Right lobe of liver (tissue), 6 donors: ENCODE results near the gene RRAGD. TPM values are rescaled to one million over a fixed set of nuclear protein-coding genes. Genes with fewer than 3 reads are reported as not detected.

Experiments used
- ATAC-seq, 4 donors: fragments of 200-7000 bp; cut with Tn5 transposase; one replicate each; pipeline ENCODE4 v1.9.1; 2020; ENCODE audit warnings: mild to moderate bottlenecking in 4 of 4, moderate library complexity in 4 of 4
- DNase-seq, 3 donors: peaks; one replicate each; pipeline ENCODE4 v3.0.0-alpha.2; 2020
- H3K27ac ChIP-seq, 3 donors: fragments of 200-600 bp; one replicate each; pipeline ENCODE4 v1.8.0; 2022
- H3K27me3 ChIP-seq, 2 donors: fragments of 200-600 bp; one replicate each; pipeline ENCODE4 v1.8.0; 2022
- H3K36me3 ChIP-seq, 4 donors: fragments of 200-600 bp; sonication (generic) in 1 of 4; one replicate each; pipeline versions ENCODE4 v1.5.1 to v1.8.0; 2017 to 2022; ENCODE audit warnings: control low read depth in 1 of 4
- H3K4me1 ChIP-seq, 4 donors: fragments of 200-600 bp; sonication (generic) in 1 of 4; one replicate each; pipeline versions ENCODE4 v1.5.1 to v1.8.0; 2017 to 2022; ENCODE audit warnings: control low read depth in 1 of 4
- H3K4me3 ChIP-seq, 3 donors: fragments of 200-600 bp; one replicate each; pipeline ENCODE4 v1.8.0; 2022
- H3K9me3 ChIP-seq, 4 donors: fragments of 200-600 bp; sonication (generic) in 1 of 4; one replicate each; pipeline versions ENCODE4 v1.5.1 to v1.8.0; 2017 to 2022; ENCODE audit warnings: control low read depth in 1 of 4
- POLR2A ChIP-seq: fragments of 450-650 bp; IDR thresholded peaks from one replicate; pipeline ENCODE4 v1.6.1; 2017; ENCODE audit warnings: antibody characterized with exemption, mild to moderate bottlenecking
- WGBS: methylation state at CpG from one replicate; pipeline ENCODE4 v1.1.6; 2018; ENCODE audit warnings: low coverage, low lambda C conversion rate; ENCODE audit not compliant: insufficient coverage; ENCODE audit errors: missing lambda C conversion rate; 5-methylcytosine and 5-hydroxymethylcytosine counted together
- intact Hi-C, 2 donors: fragments of 100-400 bp; cut with DNase I; formaldehyde crosslinking; loops; one replicate each; pipeline versions ENCODE4 v1.11.2 to v1.14.1; 2022
- total RNA-seq, 6 experiments: library from RNA; depleted of rRNA in 2 of 6; stranded (reverse); fragments of >200 nt in 2 of 6; fragmentation: NEBNext Ultra II Directional in 3 of 6; extraction: Animal tissue kit (Norgen Biotek cat#: 25700) in 3 of 6; gene quantifications; one replicate each; pipeline versions ENCODE4 v1.1.0 to v1.2.4, GENCODE V29; 2016 to 2023
- TF ChIP-seq, protein P1 (sequence below), 4 donors: fragments of 200-600 bp in 3 of 4; fragments of 450-650 bp in 1 of 4; IDR thresholded peaks; one replicate each; pipeline versions ENCODE4 v1.5.1 to v1.8.0; 2016 to 2022; ENCODE audit warnings: antibody characterized with exemption in 4 of 4, mild to moderate bottlenecking in 2 of 4
- donor health status: DM: no; HTN: yes; CAD: no.
- donor health status: DM: no; HTN: no; CAD: no.
- donor health status: DM: no; HTN: no; CAD: no.
- donor health status: DM: no; HTN: yes; CAD: no.
- donor health status: DM: no; HTN: yes; CAD: no.

The RRAGD gene
- total RNA-seq, 6 experiments from 2014 or later, result 7.1 to 18.7 (median 12.2) TPM

DNA sequence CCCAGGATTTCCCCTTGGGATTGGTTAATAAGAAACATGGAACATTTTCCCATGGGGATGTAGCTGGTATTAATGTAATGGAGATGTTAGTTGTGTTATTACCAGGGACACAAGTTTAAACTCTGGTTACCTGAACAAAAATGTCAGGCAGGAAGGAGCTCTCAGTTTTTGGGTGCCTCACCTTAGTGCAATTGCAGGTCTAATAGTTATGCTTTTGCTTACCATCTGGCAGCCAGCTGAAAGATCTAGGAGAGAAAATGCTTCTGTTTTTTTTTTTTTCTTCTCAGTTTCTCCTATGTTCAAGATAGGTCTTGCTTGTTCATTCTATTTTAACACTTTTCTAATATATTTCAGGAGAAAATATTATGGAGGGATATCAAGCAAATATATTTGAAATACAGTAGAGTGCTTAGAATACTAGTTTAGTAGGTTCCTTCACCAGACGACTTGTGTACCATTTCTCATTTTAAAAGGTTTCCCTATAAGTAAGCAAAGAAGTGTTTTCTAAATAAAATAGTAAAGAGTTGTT lies 55.4 kb downstream of the RRAGD start:
- no peak overlapping the region for H3K4me3 ChIP-seq
- intact Hi-C loops, result no loop called here
- DNase-seq (no peak), ATAC-seq (no peak)
- no peaks in the 10 kb centered on the region for H3K36me3 ChIP-seq
- no peaks in the 10 kb centered on the region for H3K27me3 ChIP-seq
- no peaks in the 10 kb centered on the region for H3K4me1 ChIP-seq
- TF ChIP-seq POLR2A, result no peak
- TF ChIP-seq, protein P1, sequence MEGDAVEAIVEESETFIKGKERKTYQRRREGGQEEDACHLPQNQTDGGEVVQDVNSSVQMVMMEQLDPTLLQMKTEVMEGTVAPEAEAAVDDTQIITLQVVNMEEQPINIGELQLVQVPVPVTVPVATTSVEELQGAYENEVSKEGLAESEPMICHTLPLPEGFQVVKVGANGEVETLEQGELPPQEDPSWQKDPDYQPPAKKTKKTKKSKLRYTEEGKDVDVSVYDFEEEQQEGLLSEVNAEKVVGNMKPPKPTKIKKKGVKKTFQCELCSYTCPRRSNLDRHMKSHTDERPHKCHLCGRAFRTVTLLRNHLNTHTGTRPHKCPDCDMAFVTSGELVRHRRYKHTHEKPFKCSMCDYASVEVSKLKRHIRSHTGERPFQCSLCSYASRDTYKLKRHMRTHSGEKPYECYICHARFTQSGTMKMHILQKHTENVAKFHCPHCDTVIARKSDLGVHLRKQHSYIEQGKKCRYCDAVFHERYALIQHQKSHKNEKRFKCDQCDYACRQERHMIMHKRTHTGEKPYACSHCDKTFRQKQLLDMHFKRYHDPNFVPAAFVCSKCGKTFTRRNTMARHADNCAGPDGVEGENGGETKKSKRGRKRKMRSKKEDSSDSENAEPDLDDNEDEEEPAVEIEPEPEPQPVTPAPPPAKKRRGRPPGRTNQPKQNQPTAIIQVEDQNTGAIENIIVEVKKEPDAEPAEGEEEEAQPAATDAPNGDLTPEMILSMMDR (IDR thresholded peaks at IDR 0.05), result no peak
- H3K27ac ChIP-seq, result no peak overlapping the region
- 20% methylated on average over 1 of the region's 1 CpG for WGBS
- no peaks in the 10 kb centered on the region for H3K9me3 ChIP-seq

DNA sequence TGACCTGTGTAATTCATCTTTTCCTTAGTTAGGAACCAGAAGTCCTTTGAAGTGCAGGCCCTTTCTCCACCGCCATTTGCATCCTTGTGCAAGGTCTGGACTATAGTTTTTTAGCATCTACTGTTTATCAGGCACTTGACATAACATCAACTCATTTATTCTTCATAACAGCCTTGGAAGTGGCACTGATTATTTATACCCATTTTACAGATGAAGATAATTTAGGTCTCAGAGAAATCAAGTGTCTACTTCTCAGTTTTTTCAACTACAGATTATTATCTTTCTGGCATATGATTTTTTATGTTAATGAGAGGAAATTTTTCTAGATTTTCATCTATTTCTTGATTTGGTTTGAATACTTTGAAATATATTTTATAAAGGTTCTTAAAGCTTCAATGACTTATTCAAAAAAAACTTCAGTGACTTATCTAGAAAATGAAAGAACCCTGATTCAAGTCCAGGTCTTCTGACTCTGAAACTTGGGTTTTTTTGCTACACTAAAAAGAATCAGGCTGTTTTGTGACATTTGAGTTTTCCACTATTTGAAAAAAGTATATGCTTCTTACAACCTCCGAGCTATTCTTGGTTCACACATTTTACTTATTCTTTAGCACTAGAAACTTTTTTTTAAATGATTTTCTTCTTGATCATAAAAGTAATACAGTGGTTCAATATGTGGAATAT lies 56.4 kb downstream of the RRAGD start:
- no peaks in the 10 kb centered on the region for H3K27me3 ChIP-seq
- H3K27ac ChIP-seq, result no peak overlapping the region
- intact Hi-C loops, result no loop called here
- H3K36me3 ChIP-seq, result no peaks in the 10 kb centered on the region
- no peak for DNase-seq
- no peak for ATAC-seq
- TF ChIP-seq, protein P1 (IDR thresholded peaks at IDR 0.05), result no peak
- TF ChIP-seq POLR2A, result no peak
- H3K4me1 ChIP-seq, result peaks cover 0 to 9% (median 3%) of the 10 kb centered on the region in 4 donors
- H3K9me3 ChIP-seq, result no peaks in the 10 kb centered on the region
- 91% methylated on average over 2 of the region's 2 CpGs for WGBS
- H3K4me3 ChIP-seq, result no peak overlapping the region

DNA sequence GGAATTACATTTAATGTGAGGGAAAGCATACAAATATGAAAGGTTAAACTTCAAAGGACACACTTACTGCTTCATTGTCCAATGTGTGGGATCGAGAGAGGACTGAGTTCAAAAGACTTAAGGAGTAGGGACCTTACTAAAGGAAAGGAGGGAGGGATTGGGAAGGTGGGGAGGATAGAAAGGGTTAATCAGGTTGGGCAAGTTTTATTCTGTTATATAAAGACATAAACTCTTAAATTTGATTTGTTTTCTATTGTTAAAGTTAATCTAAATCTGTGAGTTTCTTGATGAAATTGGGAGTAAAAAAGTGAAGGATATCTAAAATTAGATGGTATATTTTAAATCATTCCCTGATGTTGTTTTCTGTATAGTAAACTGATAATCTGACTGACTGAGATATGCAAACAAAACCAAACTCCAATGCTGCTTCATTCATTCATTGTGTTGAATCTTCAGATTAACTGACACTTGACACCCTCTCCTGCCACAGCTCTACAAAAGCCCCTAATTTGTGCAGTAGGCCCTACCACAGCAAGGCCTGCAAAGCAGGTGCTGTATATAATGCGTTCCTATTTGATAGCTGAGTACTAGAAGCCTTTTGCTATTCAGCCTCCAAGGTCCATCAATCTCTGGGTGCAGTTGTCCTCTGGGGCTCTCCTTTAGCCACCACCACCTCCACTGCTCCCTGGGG lies 58.2 kb downstream of the RRAGD start:
- no peaks in the 10 kb centered on the region for H3K9me3 ChIP-seq
- WGBS, result 80% methylated on average over 2 of the region's 2 CpGs
- H3K27ac ChIP-seq, result peak overlapping the region in 1 of 3 donors; percentile 99
- no peaks in the 10 kb centered on the region for H3K36me3 ChIP-seq
- DNase-seq (no peak), ATAC-seq (no peak)
- peaks cover 0 to 20% (median 3%) of the 10 kb centered on the region in 4 donors for H3K4me1 ChIP-seq
- TF ChIP-seq, protein P1 (IDR thresholded peaks at IDR 0.05), result no peak
- no peak for TF ChIP-seq POLR2A
- no peaks in the 10 kb centered on the region for H3K27me3 ChIP-seq
- intact Hi-C loops, result no loop called here
- no peak overlapping the region for H3K4me3 ChIP-seq

DNA sequence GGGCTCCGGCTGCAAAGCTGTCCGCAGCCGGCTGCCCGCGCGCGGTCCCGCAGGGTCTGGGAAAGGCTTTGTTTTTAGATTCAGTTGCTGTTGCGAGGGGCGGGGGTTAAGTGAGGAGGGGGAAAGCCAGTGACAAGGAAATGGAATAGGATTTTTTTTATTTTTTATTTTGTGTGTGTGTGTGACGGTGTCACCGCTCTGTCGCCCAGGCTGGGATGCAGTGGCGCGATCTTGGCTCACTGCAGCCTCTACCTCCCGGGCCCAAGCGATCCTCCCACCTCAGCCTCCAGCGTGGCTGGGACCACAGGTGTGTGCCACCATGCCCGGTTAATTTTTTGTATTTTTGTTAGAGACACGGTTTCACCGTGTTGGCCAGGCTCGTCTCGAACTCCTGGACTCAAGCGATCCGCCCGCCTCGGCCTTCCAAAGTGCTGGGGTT lies 58.9 kb downstream of the RRAGD start:
- intact Hi-C loops, result no loop called here
- Histone ChIP-seq H3K27ac (peak overlapping the region; percentile 98 to 99 (median 98)), H3K9me3 (no peaks in the 10 kb centered on the region), H3K27me3 (no peaks in the 10 kb centered on the region), H3K4me3 (peak overlapping the region; percentile 90 to 96 (median 93)), H3K4me1 (peaks cover 0 to 21% (median 3%) of the 10 kb centered on the region in 4 donors), H3K36me3 (no peaks in the 10 kb centered on the region)
- no peak for DNase-seq
- TF ChIP-seq, protein P1 (IDR thresholded peaks at IDR 0.05), result no peak
- no peak for TF ChIP-seq POLR2A
- no peak for ATAC-seq
- WGBS, result 47% methylated on average over 25 of the region's 27 CpGs
